NT2/D1 (cell line): ENCODE measurements around the gene MED26.

Experiments
- SUZ12 ChIP-seq: IDR thresholded peaks from 2 replicates; pipeline ENCODE4 v1.6.1; 2011; ENCODE audit not compliant: insufficient read length, insufficient read depth; ENCODE audit errors: extremely low read depth
- YY1 ChIP-seq: IDR thresholded peaks from 2 replicates; pipeline ENCODE4 v1.6.1; 2011; ENCODE audit not compliant: insufficient read length, insufficient read depth

DNA sequence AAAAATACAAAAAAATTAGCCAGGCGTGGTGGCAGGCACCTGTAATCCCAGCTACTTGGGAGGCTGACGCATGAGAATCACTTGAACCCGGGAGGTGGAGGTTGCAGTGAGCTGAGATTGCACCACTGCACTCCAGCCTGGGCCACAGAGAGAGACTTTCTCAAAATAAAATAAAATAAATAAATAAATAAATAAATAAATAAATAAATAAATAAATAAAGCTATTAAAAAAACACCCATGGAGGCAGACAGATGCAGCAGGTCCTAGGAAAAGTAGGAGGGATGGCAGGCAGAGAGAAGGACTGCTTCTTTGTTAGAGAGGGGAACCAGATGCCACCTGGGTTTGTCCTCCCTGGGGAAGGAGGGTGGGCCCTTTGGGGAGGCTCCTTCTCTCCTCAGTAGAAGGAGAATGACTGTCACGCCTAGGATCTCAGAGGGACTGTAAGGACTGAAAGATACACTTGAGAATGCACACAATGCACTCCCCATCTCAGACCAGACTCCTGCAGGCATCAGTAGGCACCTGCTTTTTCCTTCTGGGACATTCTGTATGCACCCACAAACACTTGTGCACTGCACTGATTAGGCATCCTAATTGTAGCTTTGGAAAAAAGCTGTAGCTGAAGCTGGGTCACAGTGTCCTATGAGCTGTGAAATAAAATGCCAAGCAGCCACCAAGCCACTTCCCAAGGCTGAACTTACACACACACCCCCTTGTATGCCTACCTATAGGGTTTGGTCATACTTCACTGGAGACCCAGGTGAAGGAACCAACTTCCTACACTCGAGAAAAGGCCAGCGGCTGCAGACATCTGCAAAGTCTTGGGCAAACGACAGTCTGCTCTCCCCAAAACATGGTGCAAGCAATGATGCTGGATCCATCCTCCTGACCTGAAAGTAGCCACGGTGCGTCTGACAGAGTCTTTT lies 36.9 kb downstream of the MED26 start:
- TF ChIP-seq SUZ12 (no peak), YY1 (no peak)
